ENCODE results near the gene TLR8. TPM values are rescaled to one million over a fixed set of nuclear protein-coding genes. Genes with fewer than 3 reads are reported as not detected.
A peak's percentile ranks its signal among the peaks of the same experiment; 100 is the strongest.
"Not testable (repeated sequence)": the region's sequence is repeated elsewhere in the genome, so short reads cannot be mapped to it uniquely, and the experiment has no call there.

Gene TLR8
- total RNA-seq, 1 experiment from 2014 or later, result not detected

- H3K27ac ChIP-seq; H3K4me3 ChIP-seq; H3K9me3 ChIP-seq (replicated peaks); H3K27me3 ChIP-seq (replicated peaks); H3K36me3 ChIP-seq; DNase-seq (ENCODE audit: low read depth in 1 of 2, low spot score in 2 of 2): not testable (repeated sequence)
- peaks cover 38% of the 10 kb centered on the region for H3K4me1 ChIP-seq (replicated peaks)
Observed at GRCh38 chrX:12944452-12944851, 38.0 kb downstream of the TLR8 start.

GRCh38 chrX:12945494-12945893 is 39.1 kb downstream of the TLR8 start:
- no peak overlapping the region for H3K27ac ChIP-seq
- no peaks in the 10 kb centered on the region for H3K27me3 ChIP-seq (replicated peaks)
- no peak for DNase-seq (ENCODE audit: low read depth in 1 of 2, low spot score in 2 of 2)
- H3K9me3 ChIP-seq (replicated peaks), result no peaks in the 10 kb centered on the region
- H3K4me1 ChIP-seq (replicated peaks), result peaks cover 43% of the 10 kb centered on the region
- no peaks in the 10 kb centered on the region for H3K36me3 ChIP-seq
- no peak overlapping the region for H3K4me3 ChIP-seq

DNA sequence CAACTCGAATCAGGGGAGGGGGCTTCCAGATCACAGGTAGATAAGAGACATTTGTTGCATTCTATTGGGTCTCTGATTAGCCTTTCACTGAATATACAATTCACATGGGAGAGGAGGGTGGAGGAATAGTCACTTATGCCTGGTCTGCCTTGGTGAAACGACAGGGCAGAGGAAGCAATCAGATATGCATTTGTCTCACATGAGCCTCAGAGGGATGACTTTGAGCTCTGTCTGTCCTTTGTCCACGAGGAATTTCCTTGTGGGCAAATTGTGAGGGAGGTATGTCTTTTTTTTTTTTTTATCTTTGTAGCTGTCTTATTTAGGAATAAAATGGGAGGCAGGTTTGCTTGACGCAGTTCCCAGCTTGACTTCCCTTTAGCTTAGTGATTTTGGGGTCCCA is 40.0 kb downstream of the TLR8 start:
- Histone ChIP-seq H3K36me3 (no peaks in the 10 kb centered on the region), H3K4me3 (no peak overlapping the region), H3K4me1 (replicated peaks) (peaks cover 38% of the 10 kb centered on the region), H3K27ac (peak overlapping the region; percentile 81), H3K9me3 (replicated peaks) (no peaks in the 10 kb centered on the region), H3K27me3 (replicated peaks) (no peaks in the 10 kb centered on the region)
- DNase-seq (ENCODE audit: low read depth in 1 of 2, low spot score in 2 of 2), result no peak

GRCh38 chrX:12946838-12947544 is 40.6 kb downstream of the TLR8 start:
- peak; percentile 74 to 80 for DNase-seq (ENCODE audit: low read depth in 1 of 2, low spot score in 2 of 2)
- H3K36me3 ChIP-seq, result no peaks in the 10 kb centered on the region
- no peak overlapping the region for H3K4me3 ChIP-seq
- no peaks in the 10 kb centered on the region for H3K9me3 ChIP-seq (replicated peaks)
- no peaks in the 10 kb centered on the region for H3K27me3 ChIP-seq (replicated peaks)
- H3K4me1 ChIP-seq (replicated peaks), result peaks cover 37% of the 10 kb centered on the region
- H3K27ac ChIP-seq, result peak overlapping the region; percentile 81

DNA sequence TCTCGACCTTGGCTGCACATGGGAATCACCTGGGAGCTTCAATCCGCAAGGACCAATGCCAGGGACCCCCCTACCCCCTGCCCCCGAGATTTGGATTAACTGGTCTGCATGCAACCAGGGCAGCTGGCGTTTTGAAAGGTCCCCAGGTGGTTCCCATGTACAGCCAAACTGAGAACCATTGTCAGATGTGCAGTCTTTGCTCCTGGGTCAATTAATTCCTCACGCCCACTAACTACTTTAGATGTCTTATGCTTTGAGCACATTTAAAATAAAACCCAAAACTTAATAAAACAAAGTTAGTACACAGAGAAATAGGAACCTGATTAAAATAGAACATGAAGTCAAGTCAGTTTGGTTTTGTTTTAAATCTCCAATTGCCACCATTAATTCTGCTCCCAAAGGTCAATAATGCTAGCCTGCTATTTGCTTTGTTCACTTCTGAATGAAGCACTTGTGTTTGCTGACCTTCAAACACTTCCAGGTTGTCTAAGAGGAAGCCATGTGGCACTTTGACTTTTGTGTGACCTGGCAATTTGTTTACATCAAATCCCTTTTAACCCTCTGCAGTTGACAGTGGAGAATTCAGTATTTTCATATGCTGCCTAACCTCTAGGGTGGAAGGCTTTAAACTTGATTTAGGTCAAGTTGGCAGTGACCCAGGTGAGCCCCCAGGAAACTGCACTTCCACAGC is 41.3 kb downstream of the TLR8 start:
- Histone ChIP-seq H3K27me3 (replicated peaks) (no peaks in the 10 kb centered on the region), H3K9me3 (replicated peaks) (no peaks in the 10 kb centered on the region), H3K4me1 (replicated peaks) (peaks cover 37% of the 10 kb centered on the region), H3K27ac (peak overlapping the region; percentile 81; the same call in 1 of the 2 replicates), H3K4me3 (no peak overlapping the region), H3K36me3 (no peaks in the 10 kb centered on the region)
- no peak for DNase-seq (ENCODE audit: low read depth in 1 of 2, low spot score in 2 of 2)

- H3K27ac ChIP-seq, result no peak overlapping the region
- H3K27me3 ChIP-seq (replicated peaks), result no peaks in the 10 kb centered on the region
- H3K4me3 ChIP-seq, result no peak overlapping the region
- H3K36me3 ChIP-seq, result no peaks in the 10 kb centered on the region
- DNase-seq (ENCODE audit: low read depth in 1 of 2, low spot score in 2 of 2), result no peak
- H3K9me3 ChIP-seq (replicated peaks), result no peaks in the 10 kb centered on the region
- peaks cover 37% of the 10 kb centered on the region for H3K4me1 ChIP-seq (replicated peaks)
Observed at GRCh38 chrX:12948495-12948894, 42.1 kb downstream of the TLR8 start.

DNA sequence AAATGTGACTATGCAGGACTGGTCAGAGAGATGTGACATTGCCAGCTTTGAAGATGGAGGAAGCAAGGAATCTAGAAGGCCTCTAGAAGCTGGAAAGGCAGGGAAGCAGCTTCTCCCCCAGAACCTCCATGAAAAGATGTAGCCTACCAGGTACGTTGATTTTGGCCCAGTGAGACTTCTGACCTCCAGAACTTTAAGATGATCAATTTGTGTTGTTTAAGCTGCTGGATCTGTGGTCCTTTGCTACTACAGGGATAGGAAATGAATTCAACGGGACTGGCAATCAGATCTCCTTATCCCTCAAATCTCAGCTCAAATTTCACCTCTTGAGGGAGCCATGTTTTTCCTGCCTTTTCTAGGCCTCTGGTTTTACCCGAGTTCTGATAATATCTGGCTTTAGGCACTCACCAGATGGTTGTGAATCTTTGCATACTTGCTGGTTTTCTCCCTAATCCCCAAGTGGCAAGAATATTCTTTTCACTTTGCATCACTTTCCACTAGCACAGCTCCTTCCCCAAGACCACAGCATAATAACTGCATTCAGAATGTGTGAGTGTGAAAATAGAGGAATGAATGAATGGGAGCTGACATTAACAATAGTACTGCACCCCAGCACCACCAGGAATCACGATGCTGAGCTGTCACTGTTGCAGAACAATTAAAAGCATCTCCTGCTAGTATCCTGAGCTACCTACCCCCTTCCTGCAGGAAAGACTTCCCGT is 42.9 kb downstream of the TLR8 start:
- no peak for DNase-seq (ENCODE audit: low read depth in 1 of 2, low spot score in 2 of 2)
- H3K4me3 ChIP-seq, result no peak overlapping the region

DNA sequence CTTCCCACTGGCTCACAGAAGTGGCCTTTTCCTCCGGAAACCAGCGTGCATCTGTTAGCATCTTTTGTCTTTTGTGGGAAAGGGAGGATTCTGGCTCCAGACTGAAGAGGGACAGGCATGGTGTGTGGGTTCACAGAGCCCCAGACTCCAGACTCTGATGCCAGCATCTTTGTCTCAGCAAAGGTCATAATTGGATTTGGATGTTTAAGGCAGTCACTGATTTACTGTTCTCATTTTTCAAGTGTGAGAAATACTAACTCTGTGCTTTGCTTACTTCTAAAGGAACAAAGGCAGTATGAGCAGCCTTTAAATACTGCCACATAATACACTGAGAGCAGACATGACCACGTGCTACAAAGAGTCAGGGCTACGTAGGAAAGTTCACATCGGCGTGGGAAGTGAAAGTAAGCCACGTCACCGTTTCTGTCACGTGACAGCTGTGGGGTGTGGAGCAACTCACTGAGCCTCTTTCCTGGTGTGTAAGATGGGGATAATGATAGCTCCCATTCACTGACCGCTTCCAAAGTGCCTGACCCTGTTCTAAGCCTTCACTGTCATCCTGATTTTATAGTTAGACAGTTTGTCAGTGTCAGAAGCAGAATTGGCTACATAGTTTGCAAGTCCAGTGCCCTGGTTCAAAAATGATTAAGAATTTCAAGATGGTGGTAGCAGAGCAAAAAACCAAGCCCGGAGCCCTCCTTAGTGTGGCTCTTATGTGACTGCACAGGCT is 43.7 kb downstream of the TLR8 start:
- H3K4me3 ChIP-seq, result no peak overlapping the region

More for the DNA sequence above, 42.9 kb downstream of the TLR8 start:
- Histone ChIP-seq H3K27ac (peak overlapping the region; percentile 79), H3K27me3 (replicated peaks) (no peaks in the 10 kb centered on the region), H3K4me1 (replicated peaks) (peaks cover 37% of the 10 kb centered on the region), H3K9me3 (replicated peaks) (no peaks in the 10 kb centered on the region), H3K36me3 (no peaks in the 10 kb centered on the region)

GRCh38 chrX:12950851-12951594 is 44.6 kb downstream of the TLR8 start:
- H3K4me3 ChIP-seq, result no peak overlapping the region
- H3K27ac ChIP-seq, result peak overlapping the region; percentile 79; the same call in 1 of the 2 replicates
- DNase-seq (ENCODE audit: low read depth in 1 of 2, low spot score in 2 of 2), result no peak
- H3K36me3 ChIP-seq, result no peaks in the 10 kb centered on the region
- H3K27me3 ChIP-seq (replicated peaks), result no peaks in the 10 kb centered on the region
- peaks cover 40% of the 10 kb centered on the region for H3K4me1 ChIP-seq (replicated peaks)
- no peaks in the 10 kb centered on the region for H3K9me3 ChIP-seq (replicated peaks)

More for the DNA sequence above, 43.7 kb downstream of the TLR8 start:
- DNase-seq (ENCODE audit: low read depth in 1 of 2, low spot score in 2 of 2), result peak; percentile 69 to 72
- Histone ChIP-seq H3K36me3 (no peaks in the 10 kb centered on the region), H3K9me3 (replicated peaks) (no peaks in the 10 kb centered on the region), H3K4me1 (replicated peaks) (peaks cover 37% of the 10 kb centered on the region), H3K27me3 (replicated peaks) (no peaks in the 10 kb centered on the region), H3K27ac (peak overlapping the region; percentile 79)

DNA sequence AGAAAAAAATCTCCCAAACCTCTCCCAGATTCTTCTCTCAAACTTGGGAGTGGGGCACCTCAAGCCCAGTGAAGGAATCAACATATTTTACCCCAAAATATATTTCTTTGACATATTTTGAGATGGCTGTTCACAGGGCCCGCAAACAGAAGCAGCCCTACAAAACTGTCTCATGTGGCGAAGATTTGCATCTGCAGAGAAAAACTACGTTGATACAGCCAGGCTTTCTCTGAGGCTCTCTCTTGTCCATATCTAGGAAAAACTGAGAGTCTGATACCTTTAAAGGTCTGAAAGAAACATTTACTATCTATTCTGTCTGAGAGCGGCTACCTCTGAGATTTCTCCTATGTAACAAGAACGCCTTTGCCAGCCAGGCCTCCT is 45.2 kb downstream of the TLR8 start:
- Histone ChIP-seq H3K9me3 (replicated peaks) (no peaks in the 10 kb centered on the region), H3K4me3 (no peak overlapping the region), H3K27me3 (replicated peaks) (no peaks in the 10 kb centered on the region), H3K4me1 (replicated peaks) (peaks cover 40% of the 10 kb centered on the region), H3K27ac (no peak overlapping the region), H3K36me3 (no peaks in the 10 kb centered on the region)
- no peak for DNase-seq (ENCODE audit: low read depth in 1 of 2, low spot score in 2 of 2)

- Histone ChIP-seq H3K27me3 (replicated peaks) (no peaks in the 10 kb centered on the region), H3K9me3 (replicated peaks) (no peaks in the 10 kb centered on the region), H3K4me1 (replicated peaks) (peaks cover 39% of the 10 kb centered on the region), H3K27ac (no peak overlapping the region), H3K36me3 (no peaks in the 10 kb centered on the region), H3K4me3 (no peak overlapping the region)
- no peak for DNase-seq (ENCODE audit: low read depth in 1 of 2, low spot score in 2 of 2)
Observed at GRCh38 chrX:12953420-12953819, 47.0 kb downstream of the TLR8 start.

GRCh38 chrX:12954376-12954775 is 48.0 kb downstream of the TLR8 start:
- H3K27me3 ChIP-seq (replicated peaks), result no peaks in the 10 kb centered on the region
- H3K36me3 ChIP-seq, result no peaks in the 10 kb centered on the region
- H3K9me3 ChIP-seq (replicated peaks), result no peaks in the 10 kb centered on the region
- H3K4me1 ChIP-seq (replicated peaks), result peaks cover 34% of the 10 kb centered on the region
- DNase-seq (ENCODE audit: low read depth in 1 of 2, low spot score in 2 of 2), result no peak
- H3K27ac ChIP-seq, result no peak overlapping the region
- H3K4me3 ChIP-seq, result no peak overlapping the region

GRCh38 chrX:12954981-12955380 is 48.6 kb downstream of the TLR8 start:
- DNase-seq (ENCODE audit: low read depth in 1 of 2, low spot score in 2 of 2), result no peak
- H3K27me3 ChIP-seq (replicated peaks), result no peaks in the 10 kb centered on the region
- no peak overlapping the region for H3K27ac ChIP-seq
- H3K9me3 ChIP-seq (replicated peaks), result no peaks in the 10 kb centered on the region
- H3K36me3 ChIP-seq, result no peaks in the 10 kb centered on the region
- no peak overlapping the region for H3K4me3 ChIP-seq
- H3K4me1 ChIP-seq (replicated peaks), result peaks cover 28% of the 10 kb centered on the region

Data from SJSA1 (cell line).